BLaER1 treated with 17β-estradiol and CSF1 and Interleukin-3, amounts not matched to agents 10 nM and 100 nM (cell line): ENCODE data around the gene ZNF626.
A peak's percentile ranks its signal among the peaks of the same experiment; 100 is the strongest.
"Not testable (repeated sequence)": the region's sequence is repeated elsewhere in the genome, so short reads cannot be mapped to it uniquely, and the experiment has no call there.

ENCODE experiments used
- H3K27ac ChIP-seq, 11 experiments: shearing (Covaris generic); formaldehyde crosslinking; 2 replicates each; pipeline ENCODE4 v1.8.1; 2022
- H3K27me3 ChIP-seq, 11 experiments: shearing (Covaris generic); formaldehyde crosslinking; 2 replicates each; pipeline ENCODE4 v1.8.1; 2022
- H3K36me3 ChIP-seq, 11 experiments: shearing (Covaris generic); formaldehyde crosslinking; 2 replicates each; pipeline ENCODE4 v1.8.1; 2022
- H3K4me1 ChIP-seq, 10 experiments: shearing (Covaris generic); formaldehyde crosslinking; 2 replicates each; pipeline ENCODE4 v1.8.1; 2022
- H3K4me2 ChIP-seq, 11 experiments: shearing (Covaris generic); formaldehyde crosslinking; 2 replicates each; pipeline ENCODE4 v1.8.1; 2022
- H3K4me3 ChIP-seq, 10 experiments: shearing (Covaris generic); formaldehyde crosslinking; 2 replicates each; pipeline ENCODE4 v1.8.1; 2022
- H3K9ac ChIP-seq, 11 experiments: shearing (Covaris generic); formaldehyde crosslinking; 2 replicates each; pipeline ENCODE4 v1.8.1; 2022
- H3K9me3 ChIP-seq, 11 experiments: shearing (Covaris generic); formaldehyde crosslinking; replicated peaks in 1 of 11; 2 replicates each; pipeline ENCODE4 v1.8.1; 2022
- H4K20me1 ChIP-seq, 11 experiments: shearing (Covaris generic); formaldehyde crosslinking; 2 replicates each; pipeline ENCODE4 v1.8.1; 2022
- Cebpa-rat ChIP-seq, 11 experiments: shearing (Covaris generic); IDR thresholded peaks; 2 replicates each; pipeline ENCODE4 v1.8.1; 2022

ZNF626 gene

GRCh38 chr19:20661150-20661819 is at the start of gene ZNF626:
ZNF626 (minus strand) TSS chr19:20661571; CDS start chr19:20661446, 125 bp downstream.
- H3K9me3 ChIP-seq, result peaks cover 80 to 99% (median 95%) of the 10 kb centered on the region in 11 experiments
- H3K4me2 ChIP-seq, result peak within 1 kb of the TSS; percentile 32 to 78 (median 63)
- peak within 1 kb of the TSS; percentile 82 to 92 (median 90) for H3K27ac ChIP-seq
- no peak for TF ChIP-seq Cebpa-rat (IDR thresholded peaks at IDR 0.05)
- H3K27me3 ChIP-seq, result no peaks in the 10 kb centered on the region
- no peaks in the 10 kb centered on the region; a peak in 2 of 22 replicates for H4K20me1 ChIP-seq
- peak within 1 kb of the TSS; percentile 55 to 74 (median 68) for H3K4me3 ChIP-seq
- H3K9ac ChIP-seq, result peak within 1 kb of the TSS; percentile 85 to 93 (median 89)
- H3K4me1 ChIP-seq, result peaks cover 0 to 20% (median 14%) of the 10 kb centered on the region in 10 experiments; a peak in 15 of 20 replicates
- peaks cover 36 to 44% (median 42%) of the 10 kb centered on the region in 11 experiments for H3K36me3 ChIP-seq

- no peak overlapping the region for H3K9ac ChIP-seq
- peaks cover 0 to 16% (median 9%) of the 10 kb centered on the region in 10 experiments; a peak in 15 of 20 replicates for H3K4me1 ChIP-seq
- no peak overlapping the region for H3K4me2 ChIP-seq
- peaks cover 21 to 41% (median 34%) of the 10 kb centered on the region in 11 experiments for H3K9me3 ChIP-seq
- no peak overlapping the region for H3K4me3 ChIP-seq
- H3K36me3 ChIP-seq, result no peaks in the 10 kb centered on the region; a peak in 1 of 22 replicates
- H3K27me3 ChIP-seq, result no peaks in the 10 kb centered on the region
- H3K27ac ChIP-seq, result no peak overlapping the region
- TF ChIP-seq Cebpa-rat (IDR thresholded peaks at IDR 0.05), result no peak
- H4K20me1 ChIP-seq, result no peaks in the 10 kb centered on the region
Observed at GRCh38 chr19:20669263-20669662, 7.9 kb upstream of the ZNF626 start.

- Histone ChIP-seq H3K4me2 (no peak overlapping the region), H3K36me3 (no peaks in the 10 kb centered on the region; a peak in 1 of 22 replicates), H3K9me3 (peaks cover 38 to 61% (median 54%) of the 10 kb centered on the region in 11 experiments), H3K27me3 (no peaks in the 10 kb centered on the region), H4K20me1 (no peaks in the 10 kb centered on the region), H3K4me3 (no peak overlapping the region), H3K27ac (no peak overlapping the region), H3K9ac (no peak overlapping the region), H3K4me1 (peaks cover 0 to 24% (median 14%) of the 10 kb centered on the region in 10 experiments; a peak in 15 of 20 replicates)
- TF ChIP-seq Cebpa-rat (IDR thresholded peaks at IDR 0.05), result no peak
Observed at GRCh38 chr19:20667281-20667680, 5.9 kb upstream of the ZNF626 start.

DNA sequence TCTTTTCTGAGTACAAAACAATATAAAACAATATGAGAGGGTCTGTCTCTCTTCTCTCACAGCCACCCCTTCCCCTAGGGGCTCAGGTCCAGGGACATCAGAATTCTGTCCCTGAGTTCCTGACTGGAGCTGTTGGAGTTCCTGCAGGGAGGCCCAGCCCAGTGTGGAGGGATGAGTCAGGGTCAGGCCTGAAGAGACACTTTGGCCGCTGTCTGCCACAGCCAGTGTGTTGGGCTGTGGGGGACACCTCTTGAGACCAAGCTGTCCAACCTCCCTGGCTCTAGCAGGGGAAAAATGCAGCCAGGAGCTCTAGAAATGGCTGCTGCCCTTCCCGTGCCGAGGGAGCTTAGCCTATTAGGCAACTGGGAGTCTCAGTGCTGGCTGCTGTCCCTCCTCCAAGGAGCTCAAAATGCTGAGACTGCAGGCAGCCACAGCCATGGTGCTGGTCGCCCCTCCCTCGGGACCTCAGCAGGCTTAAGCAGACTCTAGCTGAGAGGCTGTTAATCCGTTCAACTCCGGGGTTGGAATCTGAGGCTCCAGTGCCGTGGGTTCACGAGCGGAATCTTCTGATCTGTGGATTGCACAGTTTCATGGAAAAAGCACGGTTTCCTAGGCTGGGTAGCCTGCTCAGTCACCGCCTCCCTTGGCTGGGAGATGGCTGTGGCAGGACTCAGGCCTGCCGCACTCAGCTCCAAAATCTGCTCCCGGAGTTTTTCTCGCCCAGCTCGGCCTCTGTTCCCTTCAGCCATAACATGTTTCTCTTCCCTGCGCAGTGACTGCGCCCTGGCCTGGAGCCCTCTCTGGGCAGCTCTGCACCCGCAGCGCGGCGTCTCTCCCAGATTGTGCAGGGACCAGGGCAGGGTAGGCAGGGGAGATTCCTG is 3.8 kb upstream of the ZNF626 start:
- peaks cover 47 to 79% (median 71%) of the 10 kb centered on the region in 11 experiments for H3K9me3 ChIP-seq
- H3K27ac ChIP-seq, result peak overlapping the region in 8 of 11 experiments; percentile 20 to 85 (median 60); a peak in 12 of 22 replicates
- H4K20me1 ChIP-seq, result no peaks in the 10 kb centered on the region
- H3K4me3 ChIP-seq, result peak overlapping the region in 2 of 10 experiments; percentile 14 to 28; a peak in 1 of 20 replicates
- H3K27me3 ChIP-seq, result no peaks in the 10 kb centered on the region
- H3K36me3 ChIP-seq, result peaks cover 0 to 5% (median 4%) of the 10 kb centered on the region in 11 experiments; a peak in 14 of 22 replicates
- H3K4me1 ChIP-seq, result peaks cover 0 to 24% (median 14%) of the 10 kb centered on the region in 10 experiments; a peak in 15 of 20 replicates
- H3K4me2 ChIP-seq, result peak overlapping the region in 10 of 11 experiments; percentile 19 to 60 (median 50); a peak in 17 of 22 replicates
- TF ChIP-seq Cebpa-rat (IDR thresholded peaks at IDR 0.05), result no peak
- peak overlapping the region in 4 of 11 experiments; percentile 47 to 68 (median 62); a peak in 8 of 22 replicates for H3K9ac ChIP-seq

GRCh38 chr19:20664475-20664874 is 3.1 kb upstream of the ZNF626 start:
- Histone ChIP-seq H3K4me2 (peak overlapping the region in 10 of 11 experiments; percentile 19 to 60 (median 50); a peak in 17 of 22 replicates), H3K4me1 (peaks cover 0 to 24% (median 14%) of the 10 kb centered on the region in 10 experiments; a peak in 15 of 20 replicates), H3K27ac (peak overlapping the region in 8 of 11 experiments; percentile 20 to 85 (median 60); a peak in 13 of 22 replicates), H3K9ac (peak overlapping the region in 4 of 11 experiments; percentile 47 to 68 (median 62); a peak in 8 of 22 replicates), H3K9me3 (peaks cover 53 to 86% (median 77%) of the 10 kb centered on the region in 11 experiments), H3K36me3 (peaks cover 6 to 12% (median 11%) of the 10 kb centered on the region in 11 experiments)
- not testable (repeated sequence) for H4K20me1 ChIP-seq, H3K27me3 ChIP-seq, H3K4me3 ChIP-seq
- peak in 1 of 11 experiments; percentile 31; a peak in 1 of 22 replicates for TF ChIP-seq Cebpa-rat (IDR thresholded peaks at IDR 0.05)

DNA sequence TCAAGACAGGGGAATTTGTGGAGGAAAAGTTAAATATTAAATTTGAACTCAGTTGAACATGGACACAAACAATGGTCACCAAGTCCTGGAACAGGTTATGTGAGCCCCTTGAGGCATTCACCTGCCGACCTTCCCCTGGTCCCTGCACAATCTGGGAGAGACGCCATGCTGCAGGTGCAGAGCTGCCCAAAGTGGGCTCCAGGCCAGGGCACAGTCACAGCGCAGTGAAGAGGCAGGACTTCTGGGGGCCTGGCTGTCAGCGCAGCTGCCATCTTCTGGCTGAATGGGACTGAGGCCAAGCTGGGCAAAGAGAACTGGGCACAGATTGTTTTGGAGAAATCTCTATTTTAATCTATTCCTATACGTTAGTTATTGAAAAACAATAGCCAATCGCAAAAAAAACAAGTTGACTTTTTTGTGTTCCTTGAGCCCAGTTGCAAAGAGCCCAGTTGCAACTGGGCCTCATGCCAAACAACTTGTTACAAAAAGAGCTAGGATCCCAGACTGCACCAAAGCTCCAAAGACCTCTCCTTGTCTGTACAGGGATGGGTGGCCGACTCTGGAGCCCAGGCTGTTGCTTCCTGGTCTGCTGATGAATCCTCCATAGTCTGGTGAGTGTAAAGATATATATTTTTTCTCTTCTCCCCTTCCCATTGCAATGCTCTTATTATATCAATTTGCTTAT is 1.2 kb upstream of the ZNF626 start:
- Histone ChIP-seq H3K27ac (peak overlapping the region in 1 of 11 experiments; percentile 85; a peak in 1 of 22 replicates), H3K36me3 (peaks cover 25 to 31% (median 30%) of the 10 kb centered on the region in 11 experiments), H3K4me3 (no peak overlapping the region), H3K9ac (no peak overlapping the region), H3K4me2 (no peak overlapping the region), H3K9me3 (peaks cover 73 to 99% (median 94%) of the 10 kb centered on the region in 11 experiments), H3K4me1 (peaks cover 0 to 20% (median 14%) of the 10 kb centered on the region in 10 experiments; a peak in 15 of 20 replicates), H3K27me3 (no peaks in the 10 kb centered on the region), H4K20me1 (no peaks in the 10 kb centered on the region; a peak in 1 of 22 replicates)
- TF ChIP-seq Cebpa-rat (IDR thresholded peaks at IDR 0.05), result no peak

DNA sequence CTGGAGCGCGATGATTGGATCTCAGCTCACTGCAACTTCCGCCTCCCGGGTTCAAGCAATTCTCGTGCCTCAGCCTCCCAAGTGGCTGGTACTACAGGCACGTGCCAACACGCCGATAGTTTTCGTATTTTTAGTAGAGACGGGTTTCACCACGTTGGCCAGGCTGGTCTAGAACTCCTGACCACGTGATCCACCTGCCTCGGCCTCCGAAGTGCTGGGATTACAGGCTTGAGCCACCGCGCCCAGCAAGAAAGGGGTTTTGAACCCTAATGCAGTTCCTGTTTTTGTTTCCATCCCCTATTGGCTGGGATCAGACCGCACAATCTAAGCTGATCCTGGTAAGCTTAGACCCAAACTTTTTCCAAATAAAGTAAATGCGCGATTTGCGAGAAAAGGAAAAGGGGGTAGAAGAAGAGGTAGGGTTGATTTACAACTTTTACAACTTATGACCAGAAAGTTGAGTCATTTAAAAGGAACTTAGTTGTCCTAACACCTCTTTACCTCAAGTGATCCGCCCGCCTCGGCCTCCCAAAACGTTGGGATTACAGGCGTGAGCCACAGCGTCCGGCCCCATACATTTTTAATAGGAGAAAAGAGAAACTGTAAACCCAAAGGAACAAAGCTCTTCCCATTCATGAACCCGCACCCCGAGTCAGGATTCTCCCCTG is 764 bp downstream of the ZNF626 start:
- no peak for TF ChIP-seq Cebpa-rat (IDR thresholded peaks at IDR 0.05)
- peaks cover 80 to 99% (median 95%) of the 10 kb centered on the region in 11 experiments for H3K9me3 ChIP-seq
- peaks cover 41 to 50% (median 49%) of the 10 kb centered on the region in 11 experiments for H3K36me3 ChIP-seq
- peak overlapping the region; percentile 55 to 74 (median 68) for H3K4me3 ChIP-seq
- peak overlapping the region; percentile 32 to 78 (median 63) for H3K4me2 ChIP-seq
- H3K27me3 ChIP-seq, result no peaks in the 10 kb centered on the region
- H4K20me1 ChIP-seq, result no peaks in the 10 kb centered on the region; a peak in 2 of 22 replicates
- peaks cover 0 to 20% (median 14%) of the 10 kb centered on the region in 10 experiments; a peak in 15 of 20 replicates for H3K4me1 ChIP-seq
- peak overlapping the region; percentile 85 to 93 (median 89) for H3K9ac ChIP-seq
- peak overlapping the region; percentile 82 to 92 (median 90); a peak in 21 of 22 replicates for H3K27ac ChIP-seq
